ENCODE results near the gene CRELD2.

DNA sequence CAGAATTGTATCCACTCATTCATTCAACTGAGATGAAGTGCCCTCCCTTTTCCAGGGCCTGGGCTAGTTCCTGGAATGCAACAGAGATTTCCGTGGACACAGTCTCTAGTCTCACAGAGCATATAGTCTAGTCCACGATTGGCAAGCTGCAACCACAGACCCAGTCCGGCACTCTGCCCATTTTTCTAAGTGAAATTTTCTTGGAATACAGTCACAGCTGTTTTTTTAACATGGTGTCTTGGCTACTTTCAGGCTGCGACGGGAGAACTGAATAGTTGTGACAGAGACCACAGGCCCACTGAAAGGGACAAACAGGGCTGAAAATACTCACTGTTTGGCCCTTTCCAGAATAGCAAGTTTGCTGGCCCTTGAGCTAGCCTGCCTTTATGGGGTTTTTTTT is 29.4 kb upstream of the CRELD2 start:
- TF ChIP-seq CTCF (IDR thresholded peaks at IDR 0.05) (no peak), POLR2A (IDR thresholded peaks at IDR 0.05) (no peak), POLR2AphosphoS5 (IDR thresholded peaks at IDR 0.05) (no peak), EP300 (IDR thresholded peaks at IDR 0.05) (no peak)

All from suprapubic skin (tissue), 4 donors.